GM04503 (cell line): Measurements from ENCODE around the gene LGALS7B.
"Not testable (repeated sequence)": the region's sequence is repeated elsewhere in the genome, so short reads cannot be mapped to it uniquely, and the experiment has no call there.

Experiments
- DNase-seq: peaks from one replicate; pipeline ENCODE4 v3.0.0-alpha.2; 2012; ENCODE audit warnings: low read depth

Gene LGALS7B

DNA sequence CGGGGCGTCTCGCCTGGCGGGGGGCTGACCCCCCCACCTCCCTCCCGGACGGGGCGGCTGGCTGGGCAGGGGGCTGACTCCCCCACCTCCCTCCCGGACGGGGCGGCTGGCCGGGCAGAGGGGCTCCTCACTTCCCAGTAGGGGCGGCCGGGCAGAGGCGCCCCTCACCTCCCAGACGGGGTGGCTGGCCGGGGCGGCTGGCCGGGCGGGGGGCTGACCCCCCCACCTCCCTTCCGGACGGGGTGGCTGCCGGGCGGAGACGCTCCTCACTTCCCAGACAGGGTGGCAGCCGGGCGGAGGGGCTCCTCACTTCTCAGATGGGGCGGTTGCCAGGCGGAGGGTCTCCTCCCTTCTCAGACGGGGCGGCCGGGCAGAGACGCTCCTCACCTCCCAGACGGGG lies 8.8 kb downstream of the LGALS7B start:
- not testable (repeated sequence) for DNase-seq

DNA sequence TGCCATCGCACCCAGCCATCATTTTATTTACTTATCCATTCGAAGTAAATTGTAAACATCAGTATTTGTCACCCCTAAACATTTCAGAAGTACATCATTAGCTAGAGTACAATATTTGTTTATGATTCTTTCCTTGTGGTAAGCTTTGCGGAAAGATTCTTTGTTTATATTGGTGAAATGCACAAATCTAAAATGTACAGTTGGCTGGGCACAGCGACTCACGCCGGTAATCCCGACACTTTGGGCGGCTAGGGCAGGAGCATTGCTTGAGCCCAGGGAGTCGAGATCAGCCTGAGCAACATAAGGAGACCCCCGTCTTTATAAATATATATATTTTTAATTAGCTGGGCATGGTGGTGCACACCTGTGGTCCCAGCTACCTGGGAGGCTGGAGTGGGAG lies 10.1 kb downstream of the LGALS7B start:
- DNase-seq: no peak

DNA sequence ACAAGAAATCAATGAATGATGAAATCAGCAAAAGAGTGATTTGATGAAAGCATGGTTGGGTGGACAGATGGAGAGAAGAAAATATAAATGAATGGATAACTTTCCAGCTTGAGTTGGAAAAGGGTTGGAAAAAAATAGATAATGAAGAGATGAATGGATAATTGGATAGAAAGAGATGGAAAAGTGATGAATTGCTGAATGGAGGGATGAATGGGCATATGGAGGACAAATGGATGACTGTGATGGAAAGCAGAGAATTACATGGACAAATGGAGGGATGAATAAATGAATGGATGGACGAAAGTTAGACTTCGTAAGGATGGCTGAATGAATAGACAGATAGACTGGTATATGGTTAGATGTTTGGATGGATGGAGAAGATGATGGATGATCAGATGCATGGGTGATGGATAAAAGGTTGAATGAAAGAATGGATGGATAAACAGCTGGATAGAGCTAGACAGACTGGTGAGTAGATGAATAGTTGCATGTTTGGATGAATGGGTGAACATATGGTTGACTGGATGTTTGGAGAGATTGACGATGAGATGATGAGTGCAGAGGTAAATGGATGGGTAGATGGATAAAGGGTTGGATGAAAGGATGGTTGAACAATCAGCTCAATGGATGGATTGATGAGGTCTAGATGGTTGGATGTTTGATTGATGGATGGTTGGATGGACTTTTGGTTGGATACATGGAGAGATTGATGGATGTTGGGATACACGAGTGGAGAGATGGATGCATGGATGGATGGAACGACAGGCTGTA lies 11.8 kb downstream of the LGALS7B start:
- DNase-seq: no peak

DNA sequence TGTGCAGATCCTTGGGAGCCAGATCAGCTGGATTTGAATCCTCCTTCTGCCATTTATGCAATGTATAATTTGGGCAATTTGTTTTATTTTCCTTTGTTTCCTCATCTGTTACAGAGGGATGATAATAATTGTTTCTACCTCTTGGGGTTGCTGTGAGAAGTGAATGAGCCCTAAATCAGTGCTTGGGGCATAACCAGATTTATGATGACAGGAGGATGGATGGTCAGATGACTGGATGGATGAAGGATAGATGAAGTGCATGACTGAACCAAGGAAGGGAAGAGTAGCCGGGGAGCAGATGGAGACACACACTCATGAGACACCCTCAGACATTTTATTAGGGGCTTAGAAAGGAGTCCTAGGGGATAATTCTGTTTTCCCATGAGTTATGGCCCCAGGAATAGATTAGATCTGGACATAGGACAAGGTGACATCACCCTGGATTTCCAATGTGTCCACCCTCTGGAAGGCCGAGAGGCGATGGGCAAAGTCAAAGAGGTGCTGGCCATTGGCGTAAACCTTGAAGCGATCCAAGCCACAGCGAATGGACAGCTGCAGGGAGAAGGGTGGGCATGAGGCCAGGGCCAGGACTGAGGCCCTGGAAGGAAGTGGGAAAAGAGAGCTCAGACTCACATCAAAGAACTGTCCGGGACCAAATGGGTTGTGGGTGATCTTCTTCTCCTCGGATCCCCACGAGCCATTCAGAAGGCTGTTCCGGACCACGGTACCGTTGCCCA lies 12.5 kb downstream of the LGALS7B start:
- DNase-seq: no peak

DNA sequence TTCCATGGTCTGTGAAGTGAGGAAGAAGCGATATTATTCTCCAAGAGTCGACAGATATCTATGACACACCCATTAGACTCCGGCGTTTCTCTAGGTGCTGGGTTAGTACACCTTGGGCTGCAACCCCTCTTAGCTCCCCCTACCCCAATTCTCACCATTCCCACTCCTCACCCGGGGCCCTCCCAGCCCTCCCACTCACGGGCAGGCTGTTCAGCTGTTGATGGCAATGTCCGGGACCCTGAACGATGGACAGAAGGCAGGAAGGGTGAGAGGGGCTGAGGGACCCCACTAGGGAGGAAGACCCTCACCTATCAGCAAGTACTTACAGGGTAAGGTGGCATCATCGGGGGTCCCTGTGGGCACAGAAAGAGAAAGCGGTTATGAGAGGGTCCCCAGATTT lies 14.5 kb downstream of the LGALS7B start:
- DNase-seq: no peak

DNA sequence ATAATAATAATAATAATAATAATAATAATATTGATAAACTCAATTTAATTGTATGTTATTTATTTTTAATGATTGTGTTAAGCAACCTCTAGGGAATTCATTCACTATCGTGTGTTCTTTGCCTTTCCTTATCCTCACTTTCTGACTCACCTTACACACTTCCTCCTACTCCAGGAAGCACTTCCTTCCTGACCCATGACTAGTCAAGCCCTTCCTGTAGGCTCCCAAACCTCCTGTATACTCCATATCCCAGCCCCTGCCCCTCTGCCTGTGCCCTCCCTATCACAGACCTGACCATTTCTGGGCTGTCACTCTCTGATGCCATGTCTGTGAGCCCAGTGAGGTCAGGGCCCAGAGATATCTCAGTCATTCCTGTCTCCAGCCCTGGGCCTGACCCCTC lies 16.2 kb downstream of the LGALS7B start:
- DNase-seq: no peak

DNA sequence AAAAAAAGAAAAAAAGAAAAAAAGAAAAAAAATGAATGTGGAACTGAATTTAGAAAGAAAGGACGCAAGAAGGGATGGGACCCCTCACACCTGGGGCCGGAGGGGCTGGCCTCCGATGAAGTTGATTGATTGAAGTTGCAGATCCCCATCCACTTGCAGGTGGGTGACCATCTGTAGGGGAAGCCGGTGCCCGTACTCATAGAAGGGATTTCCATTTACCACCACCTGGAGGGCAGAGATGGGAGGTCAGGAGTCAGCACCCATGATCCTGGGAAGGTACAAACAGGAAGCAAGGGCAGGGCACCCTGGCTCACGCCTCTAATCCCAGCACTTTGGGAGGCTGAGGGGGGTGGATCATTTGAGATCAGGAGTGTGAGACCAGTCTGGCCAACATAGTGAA lies 17.4 kb downstream of the LGALS7B start:
- DNase-seq: no peak

DNA sequence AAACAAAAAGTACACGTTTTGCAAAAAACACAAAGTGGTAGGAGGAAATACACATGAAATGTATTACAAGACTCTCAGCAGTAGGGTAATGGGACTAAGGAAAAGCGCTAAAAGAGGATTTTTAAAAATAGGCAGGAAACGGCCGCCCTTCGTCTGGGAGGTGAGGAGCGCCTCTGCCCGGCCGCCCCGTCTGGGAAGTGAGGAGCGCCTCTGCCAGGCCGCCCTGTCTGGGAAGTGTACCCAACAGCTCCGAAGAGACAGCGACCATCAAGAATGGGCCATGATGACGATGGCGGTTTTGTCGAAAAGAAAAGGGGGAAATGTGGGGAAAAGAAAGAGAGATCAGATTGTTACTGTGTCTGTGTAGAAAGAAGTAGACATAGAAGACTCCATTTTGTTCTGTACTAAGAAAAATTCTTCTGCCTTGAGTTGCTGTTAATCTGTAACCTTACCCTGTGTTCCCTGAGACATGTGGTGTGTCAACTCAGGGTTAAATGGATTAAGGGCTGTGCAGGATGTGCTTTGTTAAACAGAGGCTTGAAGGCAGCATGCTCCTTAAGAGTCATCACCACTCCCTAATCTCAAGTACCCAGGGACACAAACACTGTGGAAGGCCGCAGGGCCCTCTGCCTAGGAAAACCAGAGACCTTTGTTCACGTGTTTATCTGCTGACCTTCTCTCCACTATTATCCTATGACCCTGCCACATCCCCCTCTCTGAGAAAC lies 18.5 kb downstream of the LGALS7B start:
- not testable (repeated sequence) for DNase-seq

DNA sequence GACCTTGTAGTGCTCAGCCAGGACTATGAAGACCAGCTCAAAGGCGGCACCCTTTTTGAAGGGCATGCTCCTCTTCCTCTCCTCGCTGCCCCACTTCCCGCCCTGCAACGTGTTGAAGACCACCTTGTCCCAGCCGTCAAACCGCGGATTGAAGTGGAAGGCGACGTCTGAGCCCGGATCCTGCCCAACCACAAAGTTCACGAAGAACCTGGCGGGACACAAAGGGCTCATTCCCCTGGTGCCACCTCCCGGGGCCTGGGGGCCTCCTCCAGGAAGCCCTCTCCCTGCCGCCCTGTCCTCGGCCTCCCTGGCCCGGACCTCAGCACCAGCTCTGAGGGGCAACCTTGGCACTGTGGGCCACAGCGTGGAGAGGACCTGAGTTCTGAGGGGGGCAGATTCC lies 19.7 kb downstream of the LGALS7B start:
- DNase-seq: no peak

DNA sequence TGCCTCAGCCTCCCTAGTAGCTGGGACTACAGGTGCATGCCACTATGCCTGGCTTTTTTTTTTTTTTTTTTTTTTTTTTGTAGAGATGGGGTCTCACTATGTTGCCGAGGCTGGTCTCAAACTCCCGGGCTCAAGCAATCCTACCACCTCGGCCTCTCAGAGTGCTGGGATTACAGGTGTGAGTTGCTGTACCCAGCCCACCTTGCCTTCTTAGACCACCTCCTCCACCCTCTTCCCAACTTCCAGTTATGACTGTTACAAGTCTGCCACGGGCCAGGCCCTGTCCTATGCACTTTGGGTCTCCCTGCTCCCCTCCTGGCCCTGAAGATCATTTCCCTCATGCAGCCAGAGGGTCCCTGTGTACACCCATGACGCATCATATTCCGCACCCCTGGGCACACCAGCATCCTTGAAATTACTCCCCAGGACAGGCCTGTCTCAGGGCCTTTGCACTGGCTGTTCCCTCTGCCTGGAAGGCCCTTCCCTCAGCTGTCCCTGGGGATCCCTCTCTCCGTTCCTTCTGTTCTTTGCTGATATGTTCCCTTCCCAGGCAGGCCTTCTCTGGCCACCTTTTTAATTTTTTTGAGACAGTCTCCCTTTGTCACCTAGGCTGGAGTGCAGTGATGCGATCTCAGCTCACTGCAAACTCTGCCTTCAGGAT lies 20.7 kb downstream of the LGALS7B start:
- DNase-seq: no peak

DNA sequence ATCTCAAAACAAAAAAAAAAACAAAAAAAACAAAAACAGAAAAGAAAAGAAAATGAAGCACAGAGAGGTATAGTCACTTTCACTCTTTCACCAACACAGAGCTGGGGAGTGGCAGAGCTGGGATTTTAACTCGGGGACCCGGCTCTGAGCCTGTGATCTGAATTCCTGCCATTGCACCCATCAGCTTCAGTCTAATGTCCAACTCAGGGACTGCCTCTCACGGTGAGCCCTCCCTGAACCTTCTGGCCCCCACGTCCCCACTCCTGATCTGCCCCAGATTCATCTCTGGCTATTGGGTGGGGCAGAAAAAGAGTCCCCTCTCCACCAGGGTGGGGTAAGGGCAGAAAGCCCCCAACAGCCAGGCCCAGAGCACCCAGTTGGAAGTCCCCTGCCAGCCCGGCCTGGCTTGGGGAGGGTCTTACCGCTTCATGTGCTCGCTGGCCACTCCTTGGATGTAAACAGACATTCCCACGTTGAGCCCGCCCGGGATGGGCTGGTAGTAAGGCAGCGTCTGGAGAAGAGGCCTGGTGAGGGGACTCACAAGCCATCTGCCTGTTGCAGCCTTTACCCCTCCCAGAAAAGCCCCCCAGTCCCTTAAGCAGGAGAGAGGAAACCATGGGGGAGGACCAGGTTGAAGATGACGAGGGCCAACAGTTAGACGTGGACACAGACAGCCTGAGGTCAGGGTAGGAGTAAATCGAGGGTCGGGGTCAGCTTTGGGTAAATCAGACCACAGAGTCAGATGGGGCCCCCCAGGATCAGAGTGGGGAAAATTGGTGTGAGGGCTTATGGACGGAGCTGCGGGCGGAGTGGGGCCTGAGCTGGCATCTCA lies 23.2 kb downstream of the LGALS7B start:
- no peak for DNase-seq

DNA sequence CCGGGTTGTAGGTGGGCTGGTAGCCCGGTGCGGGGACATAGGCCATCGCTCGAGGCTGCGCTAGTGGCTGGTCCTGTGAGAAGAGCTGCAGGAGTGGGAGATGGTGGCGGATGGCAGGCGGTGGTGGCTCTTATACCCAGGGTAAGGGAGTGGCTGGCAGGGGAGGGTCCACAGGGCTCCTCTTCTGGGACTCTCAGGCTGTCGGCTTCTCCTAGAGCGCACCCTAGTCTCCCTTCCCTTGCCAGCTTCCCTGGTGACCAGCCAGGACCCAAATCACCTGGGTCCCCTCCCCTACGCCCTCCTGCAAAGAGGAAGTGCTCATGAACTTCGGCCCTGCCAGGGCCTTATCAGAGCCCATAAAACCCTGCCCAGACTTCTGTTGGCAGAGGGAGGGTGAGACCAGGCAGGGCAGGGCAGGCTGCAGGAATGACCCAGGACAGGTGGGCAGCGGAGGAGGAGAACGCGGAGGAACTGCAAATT lies 23.9 kb downstream of the LGALS7B start, which contains the start of gene LGALS4:
Gene LGALS4, minus strand, starts transcription at position 105 of the 480 bp plus-strand sequence. Its CDS starts 59 bp downstream, at position 46.
- no peak for DNase-seq

DNA sequence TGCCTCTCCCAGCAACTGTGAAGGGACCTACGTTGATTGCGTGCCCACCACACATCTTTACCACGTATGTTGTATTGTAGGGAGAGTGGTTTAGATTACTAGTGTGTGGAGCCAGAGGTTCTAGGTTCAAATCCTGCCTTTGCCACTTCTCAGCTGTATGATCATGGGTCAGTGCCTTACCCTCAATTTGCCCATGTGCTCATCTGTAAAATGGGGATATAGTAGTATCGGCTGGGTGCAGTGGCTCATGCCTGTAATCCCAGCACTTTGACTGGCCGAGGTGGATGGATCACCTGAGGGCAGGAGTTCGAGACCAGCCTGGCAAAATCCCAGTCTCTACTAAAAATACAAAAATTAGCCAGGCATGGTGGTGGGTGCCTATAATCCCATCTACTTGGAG lies 24.3 kb downstream of the LGALS7B start:
- no peak for DNase-seq

DNA sequence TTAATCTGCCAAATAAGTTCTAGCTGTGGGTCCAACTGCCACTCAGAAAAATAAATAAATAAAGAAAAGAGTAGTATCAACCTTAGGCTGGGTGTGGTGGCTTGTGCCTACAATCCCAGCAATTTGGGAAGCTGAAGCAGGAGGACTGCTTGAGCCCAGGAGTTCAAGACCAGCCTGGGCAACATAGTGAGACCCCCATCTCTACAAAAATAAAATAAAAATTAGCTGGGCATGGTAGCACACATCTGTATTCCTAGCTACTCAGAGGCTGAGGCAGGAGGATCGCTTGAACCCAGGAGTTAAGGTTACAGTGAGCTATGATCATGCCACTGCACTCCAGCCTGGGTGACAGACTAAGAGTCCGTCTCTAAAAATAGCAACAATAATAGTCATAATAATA lies 24.9 kb downstream of the LGALS7B start:
- DNase-seq: not testable (repeated sequence)

DNA sequence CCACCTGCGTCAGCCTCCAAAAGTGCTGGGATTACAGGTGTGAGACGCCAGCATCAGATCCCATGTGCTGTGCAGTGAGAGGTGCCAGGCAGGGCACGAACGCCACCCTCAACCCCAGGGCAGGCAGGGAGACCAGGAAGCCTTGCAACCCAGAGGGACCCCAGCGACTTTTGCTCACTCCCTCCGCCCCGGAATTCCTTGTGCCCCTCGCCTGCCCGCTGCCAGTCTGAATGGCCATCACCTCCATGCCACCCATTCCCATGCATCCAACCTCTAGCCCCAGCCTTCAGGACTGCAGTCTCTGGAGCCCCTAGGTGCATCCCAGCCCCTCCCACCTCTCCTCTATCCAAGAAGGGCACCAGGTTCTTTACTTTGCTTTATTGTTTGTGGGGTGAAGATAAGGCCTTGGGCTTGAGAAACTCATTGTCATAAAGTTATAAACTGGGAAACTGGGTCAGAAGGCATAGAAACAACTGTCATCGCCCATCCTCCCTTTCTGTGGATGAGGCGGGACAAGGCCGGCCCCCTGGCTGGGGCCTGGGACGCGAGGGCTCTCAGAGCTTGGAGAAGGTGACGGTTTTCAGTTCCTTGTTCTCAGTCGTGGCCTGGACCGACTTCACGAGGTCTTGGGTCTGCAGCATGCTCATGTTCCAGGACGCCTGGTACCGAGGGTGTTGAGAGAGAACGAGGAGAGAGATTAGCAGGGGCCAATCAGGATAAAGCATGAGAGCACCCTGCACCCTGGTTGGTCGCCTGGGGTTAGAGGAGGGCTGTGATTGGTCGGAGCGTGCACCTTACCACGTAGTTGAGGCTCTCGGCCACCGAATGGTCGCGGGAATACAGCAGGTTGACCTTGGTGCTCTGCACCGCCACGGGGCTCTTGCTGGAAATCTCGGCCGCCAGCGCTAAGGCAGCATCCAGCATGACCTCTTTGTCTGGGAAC lies 26.3 kb downstream of the LGALS7B start:
- no peak for DNase-seq

DNA sequence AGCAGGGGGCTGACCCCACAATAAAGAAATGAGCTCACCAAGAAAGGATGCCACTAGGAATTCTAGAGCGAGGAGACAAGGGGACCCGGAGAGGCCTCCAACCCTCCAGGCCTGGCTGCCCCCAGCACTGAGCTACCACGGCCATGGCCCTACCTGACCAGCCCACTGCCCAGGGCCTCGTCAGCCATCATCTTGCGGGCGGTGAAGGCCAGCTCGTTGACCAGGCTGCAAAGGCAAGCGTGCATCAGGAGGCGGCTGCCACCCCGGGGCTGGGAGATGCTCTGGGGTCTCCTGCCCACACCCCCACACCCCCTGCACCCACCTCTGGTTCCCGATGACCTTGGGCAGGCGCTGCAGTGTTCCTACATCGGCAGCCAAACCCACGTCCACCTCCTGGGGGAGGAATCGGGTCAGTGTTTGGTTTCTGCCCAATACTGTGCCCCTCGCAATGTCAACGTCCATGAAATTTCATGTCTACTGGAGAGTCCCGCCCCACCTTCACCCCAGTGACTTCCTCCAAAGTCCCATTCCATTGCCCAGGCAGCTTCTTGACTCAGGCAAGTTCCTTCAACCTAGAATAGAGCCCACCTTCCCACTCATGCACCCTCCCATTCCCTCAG lies 27.2 kb downstream of the LGALS7B start:
- DNase-seq: no peak

DNA sequence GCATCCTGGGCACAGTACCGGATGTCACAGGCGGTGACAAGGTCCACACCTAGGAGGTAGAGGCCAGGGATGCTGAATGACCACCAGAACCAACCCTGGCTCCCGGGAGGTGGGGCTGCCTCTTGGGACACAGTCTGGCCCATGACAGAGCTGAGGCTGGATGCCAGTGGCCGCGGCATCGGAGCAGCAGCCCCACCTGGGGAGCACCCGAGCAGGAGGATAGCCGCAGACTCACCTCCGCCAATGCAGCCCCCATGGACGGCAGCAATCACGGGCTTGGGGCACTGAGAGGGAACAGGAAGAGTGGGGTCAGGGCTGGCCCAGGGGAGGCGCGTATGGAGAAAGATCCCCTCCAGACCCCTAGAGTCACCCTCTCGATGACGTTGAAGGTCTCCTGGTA lies 28.1 kb downstream of the LGALS7B start:
- DNase-seq: no peak

DNA sequence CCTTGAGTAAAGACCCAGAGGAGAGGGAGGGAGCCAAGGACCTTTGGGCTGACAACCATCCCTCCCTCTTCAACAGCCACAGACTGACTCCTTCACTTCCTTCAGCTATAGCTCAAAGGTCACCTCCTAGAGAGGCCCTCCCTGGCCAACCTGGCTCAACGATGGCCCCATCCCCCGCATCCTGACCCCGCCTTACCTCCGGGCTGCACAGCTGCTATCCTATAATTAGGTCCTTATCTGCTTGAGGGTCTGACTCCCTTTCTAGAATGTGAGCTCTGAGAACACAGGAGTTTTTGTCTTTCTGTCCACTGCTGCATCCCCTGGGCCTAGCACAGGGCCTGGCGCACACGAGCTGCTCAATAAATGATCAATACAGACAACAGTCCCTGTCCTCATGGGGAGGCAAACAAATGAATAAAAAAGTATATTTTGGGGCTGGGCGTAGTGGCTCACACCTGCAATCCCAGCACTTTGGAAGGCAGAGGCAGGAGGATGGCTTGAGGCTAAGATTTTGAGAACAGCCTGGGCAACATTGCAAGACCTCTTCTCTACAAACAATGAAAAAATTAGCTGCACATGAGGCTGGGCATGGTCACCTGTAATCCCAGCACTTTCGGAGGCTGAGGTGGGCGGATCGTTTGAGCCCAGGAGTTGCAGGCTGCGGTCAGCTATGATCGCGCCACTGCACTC lies 30.4 kb downstream of the LGALS7B start:
- no peak for DNase-seq

DNA sequence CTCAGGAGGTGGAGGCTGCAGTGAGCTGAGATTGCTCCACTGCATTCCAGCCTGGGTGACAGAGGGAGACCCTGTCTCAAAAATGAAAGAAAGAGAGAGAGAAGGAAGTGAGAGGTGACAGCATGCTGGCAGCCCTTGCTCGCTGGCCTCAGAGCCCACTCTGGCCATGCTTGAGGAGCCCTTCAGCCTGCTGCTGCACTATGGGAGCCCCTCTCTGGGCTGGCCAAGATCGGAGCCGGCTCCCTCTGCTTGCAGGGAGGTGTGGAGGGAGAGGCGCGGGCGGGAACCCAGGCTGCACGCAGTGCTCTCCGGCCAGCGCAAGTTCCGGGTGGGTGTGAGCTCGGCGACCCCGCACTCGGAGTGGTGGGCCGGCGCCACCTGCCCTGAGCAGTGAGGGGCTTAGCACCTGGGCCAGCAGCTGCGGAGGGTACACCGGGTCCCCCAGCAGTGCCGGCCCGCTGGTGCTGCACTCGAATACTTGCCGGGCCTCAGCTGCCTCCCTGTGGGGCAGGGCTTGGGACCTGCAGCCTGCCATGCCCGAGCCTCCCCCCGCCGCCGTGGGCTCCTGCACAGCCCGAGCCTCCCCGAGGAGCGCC lies 32.3 kb downstream of the LGALS7B start:
- not testable (repeated sequence) for DNase-seq
